Measurements from ENCODE around the gene SLC7A5.

The SLC7A5 gene

GRCh38 chr16:87849419-87850008, 19.8 kb downstream of the SLC7A5 start:
- TF ChIP-seq CTCF (conservative IDR thresholded peaks at IDR 0.05), result no peak
- no peak overlapping the region for H3K27ac ChIP-seq

- no peak for TF ChIP-seq CTCF (conservative IDR thresholded peaks at IDR 0.05)
- H3K27ac ChIP-seq, result no peak overlapping the region
Observed at GRCh38 chr16:87848676-87849345, 20.5 kb downstream of the SLC7A5 start.

- TF ChIP-seq CTCF (conservative IDR thresholded peaks at IDR 0.05), result no peak
- no peak overlapping the region for H3K27ac ChIP-seq
Observed at GRCh38 chr16:87847785-87848675, 21.3 kb downstream of the SLC7A5 start.

- TF ChIP-seq CTCF (conservative IDR thresholded peaks at IDR 0.05), result no peak
- H3K27ac ChIP-seq, result no peak overlapping the region
Observed at GRCh38 chr16:87847467-87847784, 21.9 kb downstream of the SLC7A5 start.

- H3K27ac ChIP-seq, result no peak overlapping the region
- no peak for TF ChIP-seq CTCF (conservative IDR thresholded peaks at IDR 0.05)
Observed at GRCh38 chr16:87846705-87847466, 22.4 kb downstream of the SLC7A5 start.

GRCh38 chr16:87845807-87846619, 23.3 kb downstream of the SLC7A5 start:
- H3K27ac ChIP-seq, result no peak overlapping the region
- no peak for TF ChIP-seq CTCF (conservative IDR thresholded peaks at IDR 0.05)

Measured in VCaP (cell line).